GM12878 (cell line): Measurements from ENCODE around the gene VRTN. TPM values are rescaled to one million over a fixed set of nuclear protein-coding genes. Genes with fewer than 3 reads are reported as not detected.

ENCODE experiments used
- ATF2 ChIP-seq: IDR thresholded peaks from 2 replicates; pipeline ENCODE4 v1.6.1; 2012; ENCODE audit warnings: low read length, inconsistent platforms
- BCL3 ChIP-seq: IDR thresholded peaks from 2 replicates; pipeline ENCODE4 v1.6.1; 2011; ENCODE audit warnings: borderline replicate concordance, low read depth, mild to moderate bottlenecking, moderate library complexity, low read length; ENCODE audit not compliant: insufficient read depth, poor library complexity, severe bottlenecking
- BMI1 ChIP-seq: fragments of 450-650 bp; IDR thresholded peaks from 2 replicates; pipeline ENCODE4 v1.6.1; 2016; ENCODE audit warnings: mild to moderate bottlenecking, moderate library complexity, borderline replicate concordance
- CEBPB ChIP-seq, 2 experiments: fragments of 150-350 bp in 1 of 2; IDR thresholded peaks; 2 replicates each; pipeline ENCODE4 v1.6.1; 2012 to 2014; ENCODE audit warnings: low read depth in 2 of 2, low read length in 2 of 2, borderline replicate concordance in 1 of 2, inconsistent platforms in 1 of 2
- EGR1 ChIP-seq, 2 experiments: IDR thresholded peaks; 1 replicate in 1 of 2; 2 replicates in 1 of 2; pipeline ENCODE4 v1.6.1; 2011 to 2012; ENCODE audit warnings: low read depth in 2 of 2, low read length in 2 of 2, borderline replicate concordance in 1 of 2, mild to moderate bottlenecking in 1 of 2, moderate library complexity in 1 of 2
- FOS ChIP-seq: IDR thresholded peaks from 3 replicates; pipeline ENCODE4 v1.6.1; 2011; ENCODE audit warnings: borderline replicate concordance; ENCODE audit not compliant: insufficient read length; ENCODE audit errors: extremely low read depth
- HCFC1 ChIP-seq: fragments of 150-350 bp; IDR thresholded peaks from 2 replicates; pipeline ENCODE4 v1.6.1; 2014; ENCODE audit warnings: low read length
- IRF5 ChIP-seq: fragments of 450-650 bp; IDR thresholded peaks from 2 replicates; pipeline ENCODE4 v1.6.1; 2017; ENCODE audit warnings: borderline replicate concordance
- JUNB ChIP-seq: IDR thresholded peaks from 2 replicates; pipeline ENCODE4 v1.6.1; 2016; ENCODE audit warnings: antibody characterized with exemption, mild to moderate bottlenecking
- MAX ChIP-seq: IDR thresholded peaks from 2 replicates; pipeline ENCODE4 v1.6.1; 2012; ENCODE audit warnings: low read depth, low read length, improper control_type of control experiment
- MEF2A ChIP-seq: IDR thresholded peaks from 2 replicates; pipeline ENCODE4 v1.6.1; 2011; ENCODE audit warnings: low read depth, mild to moderate bottlenecking, low read length, moderate library complexity; ENCODE audit not compliant: insufficient read depth
- MYB ChIP-seq: fragments of 150-350 bp; IDR thresholded peaks from 2 replicates; pipeline ENCODE4 v1.6.1; 2014; ENCODE audit warnings: mild to moderate bottlenecking, low read depth, low read length, borderline replicate concordance
- MYC ChIP-seq: IDR thresholded peaks from 2 replicates; pipeline ENCODE4 v1.6.1; 2011; ENCODE audit warnings: mild to moderate bottlenecking, low read length, moderate library complexity, inconsistent platforms; ENCODE audit not compliant: insufficient read depth, insufficient replicate concordance, insufficient read length, severe bottlenecking
- PAX8 ChIP-seq: fragments of 450-650 bp; IDR thresholded peaks from 2 replicates; pipeline ENCODE4 v1.6.1; 2017; ENCODE audit warnings: mild to moderate bottlenecking, moderate library complexity
- PBX3 ChIP-seq: IDR thresholded peaks from 2 replicates; pipeline ENCODE4 v1.6.1; 2011; ENCODE audit warnings: mild to moderate bottlenecking, low read depth, low read length, moderate library complexity; ENCODE audit not compliant: insufficient replicate concordance
- POLR2AphosphoS2 ChIP-seq: IDR thresholded peaks from 2 replicates; pipeline ENCODE4 v1.6.1; 2011; ENCODE audit warnings: low read depth, mild to moderate bottlenecking, low read length, improper control_type of control experiment, moderate library complexity
- RFX5 ChIP-seq: IDR thresholded peaks from 2 replicates; pipeline ENCODE4 v1.6.1; 2011; ENCODE audit warnings: low read depth, low read length, improper control_type of control experiment
- SREBF1 ChIP-seq: IDR thresholded peaks from 2 replicates; pipeline ENCODE4 v1.6.1; 2012; ENCODE audit warnings: mild to moderate bottlenecking, low read length
- SREBF2 ChIP-seq: IDR thresholded peaks from 2 replicates; pipeline ENCODE4 v1.6.1; 2012; ENCODE audit warnings: mild to moderate bottlenecking, low read length
- SUPT20H ChIP-seq: IDR thresholded peaks from 2 replicates; pipeline ENCODE4 v1.6.1; 2011; ENCODE audit warnings: low read depth, mild to moderate bottlenecking, low read length, moderate library complexity, borderline replicate concordance; ENCODE audit not compliant: control insufficient read depth
- TCF7 ChIP-seq: IDR thresholded peaks from 2 replicates; pipeline ENCODE4 v1.6.1; 2014; ENCODE audit warnings: antibody characterized with exemption, borderline replicate concordance
- ZNF622 ChIP-seq: fragments of 450-650 bp; IDR thresholded peaks from 2 replicates; pipeline ENCODE4 v1.6.1; 2017; ENCODE audit warnings: mild to moderate bottlenecking, inconsistent platforms
- polyA plus RNA-seq, 11 experiments: library from polyadenylated mRNA; depleted of rRNA in 4 of 11; unstranded in 6 of 11; stranded (reverse) in 5 of 11; fragments of >200 nt; fragmentation: Nextera tagmentation in 4 of 11; fragmentation: Illumina TruSeq in 1 of 11; extraction: Ambion mirVana in 4 of 11; extraction: Trizol in 1 of 11; gene quantifications; 1 replicate in 1 of 11; 2 replicates in 10 of 11; pipeline versions ENCODE4 v1.2.1 to v1.2.3, GENCODE V29; 2011 to 2016; ENCODE audit warnings: inconsistent platforms in 2 of 11, missing spikeins in 2 of 11, low read depth in 1 of 11
- total RNA-seq, 4 experiments: library from RNA; depleted of rRNA in 3 of 4; stranded (reverse); fragments of >200 nt in 3 of 4; fragmentation: Illumina TruSeq in 1 of 4; extraction: Trizol in 1 of 4; gene quantifications; 2 replicates each; pipeline versions ENCODE4 v1.2.1 to v1.2.3, GENCODE V29; 2013 to 2021

The VRTN gene
- total and polyA plus RNA-seq, 10 of the 15 experiments (the other 5 are each of a cell fraction or from before 2014, with no cell fraction given), result 0.31 TPM; not detected in 9

- TF ChIP-seq EGR1 (IDR thresholded peaks at IDR 0.05; ENCODE audit: borderline replicate concordance in 1 of 2, low read depth in 2 of 2, low read length in 2 of 2) (no peak), MYC (no peak), SREBF1 (no peak), SREBF2 (no peak), ZNF622 (no peak), MYB (no peak), FOS (no peak), CEBPB (IDR thresholded peaks at IDR 0.05; ENCODE audit: borderline replicate concordance in 1 of 2, low read depth in 2 of 2, low read length in 2 of 2) (no peak), RFX5 (no peak), JUNB (no peak), PAX8 (no peak), HCFC1 (no peak), ATF2 (no peak), MEF2A (peak; percentile 69; the same call in 1 of the 2 replicates), MAX (no peak), BMI1 (no peak), PBX3 (no peak), POLR2AphosphoS2 (no peak), IRF5 (no peak), TCF7 (no peak), SUPT20H (no peak), BCL3 (no peak)
These were observed 53.4 kb downstream of the VRTN start (continued) for GRCh38 chr14:74401504-74402241.
